Smooth muscle cell (in vitro differentiated cells): Measurements from ENCODE around the gene ASCL5. TPM values are rescaled to one million over a fixed set of nuclear protein-coding genes. Genes with fewer than 3 reads are reported as not detected.

Source experiments
- DNase-seq: peaks from one replicate; lab custom pipeline; 2025; ENCODE audit not compliant: unreplicated experiment; lab: John Stamatoyannopoulos, UW
- H2AFZ ChIP-seq: fragments of 200-600 bp; sonication (generic); 2 replicates; pipeline ENCODE4 v1.6.0; 2016; ENCODE audit warnings: antibody characterized with exemption, low read depth, mild to moderate bottlenecking
- H3F3A ChIP-seq: fragments of 200-600 bp; sonication (generic); 2 replicates; pipeline ENCODE4 v1.6.0; 2017; ENCODE audit warnings: antibody characterized with exemption, low read depth
- H3K27ac ChIP-seq: fragments of 200-600 bp; sonication (generic); 2 replicates; pipeline ENCODE4 v1.5.1; 2016; ENCODE audit warnings: low read depth, mild to moderate bottlenecking
- H3K27me3 ChIP-seq: fragments of 200-600 bp; sonication (generic); 2 replicates; pipeline ENCODE4 v1.6.1; 2016; ENCODE audit warnings: low read depth, mild to moderate bottlenecking
- H3K36me3 ChIP-seq: fragments of 200-600 bp; sonication (generic); 2 replicates; pipeline ENCODE4 v1.5.1; 2016; ENCODE audit warnings: low read depth
- H3K4me1 ChIP-seq: fragments of 200-600 bp; sonication (generic); 2 replicates; pipeline ENCODE4 v1.5.1; 2016; ENCODE audit warnings: low read depth
- H3K4me2 ChIP-seq: fragments of 200-600 bp; sonication (generic); 2 replicates; pipeline ENCODE4 v1.6.0; 2016; ENCODE audit warnings: mild to moderate bottlenecking
- H3K4me3 ChIP-seq: fragments of 200-600 bp; sonication (generic); 2 replicates; pipeline ENCODE4 v1.5.1; 2016; ENCODE audit warnings: mild to moderate bottlenecking
- H3K79me2 ChIP-seq: fragments of 200-600 bp; sonication (generic); 2 replicates; pipeline ENCODE4 v1.6.0; 2016; ENCODE audit warnings: low read depth, mild to moderate bottlenecking
- H3K9ac ChIP-seq: fragments of 200-600 bp; sonication (generic); 2 replicates; pipeline ENCODE4 v1.6.0; 2016; ENCODE audit warnings: low read depth
- H3K9me3 ChIP-seq: fragments of 200-600 bp; sonication (generic); replicated peaks from 2 replicates; pipeline ENCODE4 v1.5.1; 2016; ENCODE audit warnings: low read depth
- H4K20me1 ChIP-seq: fragments of 200-600 bp; sonication (generic); 2 replicates; pipeline ENCODE4 v1.6.0; 2016; ENCODE audit warnings: low read depth
- WGBS: methylation state at CpG from one replicate; pipeline ENCODE4 v1.1.7; 2016; ENCODE audit warnings: low lambda C conversion rate; 5-methylcytosine and 5-hydroxymethylcytosine counted together
- polyA plus RNA-seq: library from polyadenylated mRNA; unstranded; fragments of >200 nt; fragmentation: Nextera tagmentation; extraction: Ambion mirVana; gene quantifications from 2 replicates; pipeline ENCODE4 v1.2.1, GENCODE V29; 2016
- total RNA-seq: library from RNA; depleted of rRNA; stranded (reverse); fragments of >200 nt; gene quantifications from 2 replicates; pipeline ENCODE4 v1.2.3, GENCODE V29; 2014
- TF ChIP-seq, protein P1 (sequence below): fragments of 200-600 bp; sonication (generic); IDR thresholded peaks from 2 replicates; pipeline ENCODE4 v1.5.1; 2017; ENCODE audit warnings: borderline replicate concordance, mild to moderate bottlenecking, antibody characterized with exemption; ENCODE audit not compliant: insufficient read depth, poor library complexity, severe bottlenecking

Gene ASCL5
- total and polyA plus RNA-seq, 2 experiments from 2014 or later: not detected

- peak overlapping the region; percentile 93 for H3K27ac ChIP-seq
- peaks cover 24% of the 10 kb centered on the region for H3F3A ChIP-seq
- H3K9me3 ChIP-seq: no peaks in the 10 kb centered on the region
- H3K36me3 ChIP-seq: no peaks in the 10 kb centered on the region
- no peak overlapping the region for H2AFZ ChIP-seq
- peaks cover 41% of the 10 kb centered on the region for H4K20me1 ChIP-seq
- H3K4me1 ChIP-seq: peaks cover 8% of the 10 kb centered on the region
- peak overlapping the region; percentile 30 for H3K4me2 ChIP-seq
- 46% methylated on average over 6 of the region's 6 CpGs for WGBS
- H3K4me3 ChIP-seq: no peak overlapping the region
- no peak overlapping the region for H3K9ac ChIP-seq
- H3K27me3 ChIP-seq: no peaks in the 10 kb centered on the region
- DNase-seq: no peak
- TF ChIP-seq, protein P1, sequence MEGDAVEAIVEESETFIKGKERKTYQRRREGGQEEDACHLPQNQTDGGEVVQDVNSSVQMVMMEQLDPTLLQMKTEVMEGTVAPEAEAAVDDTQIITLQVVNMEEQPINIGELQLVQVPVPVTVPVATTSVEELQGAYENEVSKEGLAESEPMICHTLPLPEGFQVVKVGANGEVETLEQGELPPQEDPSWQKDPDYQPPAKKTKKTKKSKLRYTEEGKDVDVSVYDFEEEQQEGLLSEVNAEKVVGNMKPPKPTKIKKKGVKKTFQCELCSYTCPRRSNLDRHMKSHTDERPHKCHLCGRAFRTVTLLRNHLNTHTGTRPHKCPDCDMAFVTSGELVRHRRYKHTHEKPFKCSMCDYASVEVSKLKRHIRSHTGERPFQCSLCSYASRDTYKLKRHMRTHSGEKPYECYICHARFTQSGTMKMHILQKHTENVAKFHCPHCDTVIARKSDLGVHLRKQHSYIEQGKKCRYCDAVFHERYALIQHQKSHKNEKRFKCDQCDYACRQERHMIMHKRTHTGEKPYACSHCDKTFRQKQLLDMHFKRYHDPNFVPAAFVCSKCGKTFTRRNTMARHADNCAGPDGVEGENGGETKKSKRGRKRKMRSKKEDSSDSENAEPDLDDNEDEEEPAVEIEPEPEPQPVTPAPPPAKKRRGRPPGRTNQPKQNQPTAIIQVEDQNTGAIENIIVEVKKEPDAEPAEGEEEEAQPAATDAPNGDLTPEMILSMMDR: no peak
- no peaks in the 10 kb centered on the region for H3K79me2 ChIP-seq
Observed at GRCh38 chr1:201138311-201138840, 11.4 kb upstream of the ASCL5 start.

DNA sequence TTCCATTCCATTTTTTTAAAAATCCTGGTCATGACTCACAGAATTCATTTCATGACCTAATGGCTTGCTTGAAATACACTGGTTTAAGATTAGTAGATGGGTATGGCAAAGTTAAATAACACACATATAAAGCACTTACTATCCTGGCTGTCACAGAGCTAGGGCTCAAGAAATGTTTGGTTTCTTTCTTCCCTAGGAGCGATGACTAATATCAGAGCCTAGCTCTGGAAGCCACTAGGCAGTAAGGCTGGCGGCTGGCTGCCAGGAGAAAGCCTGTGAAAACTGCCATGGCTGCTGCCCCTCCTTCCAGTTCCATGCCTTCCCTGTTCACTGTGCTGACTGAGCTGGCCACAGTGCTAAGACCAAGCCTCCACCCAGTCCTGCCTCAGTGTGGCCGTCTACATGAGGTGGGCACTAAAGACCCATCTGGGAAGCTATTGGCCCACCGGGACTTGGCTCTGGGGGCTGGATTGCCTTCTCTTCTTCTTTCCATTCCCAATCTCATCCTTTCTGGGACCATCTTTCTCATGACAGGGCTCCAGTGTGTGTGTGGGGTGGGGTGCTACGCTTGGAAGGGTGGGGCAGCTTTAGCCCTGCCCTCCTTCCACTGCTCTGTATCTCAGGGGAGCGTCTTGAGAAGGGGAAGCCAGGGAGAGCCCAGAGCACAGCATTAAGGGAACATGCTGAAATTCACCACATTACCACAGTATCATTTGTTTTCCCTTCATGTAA is 10.8 kb upstream of the ASCL5 start:
- Histone ChIP-seq H3K9me3 (no peaks in the 10 kb centered on the region), H3K4me3 (no peak overlapping the region), H3K27ac (peak overlapping the region; percentile 93), H3K9ac (peak overlapping the region; percentile 1), H3K79me2 (no peaks in the 10 kb centered on the region), H3K36me3 (no peaks in the 10 kb centered on the region), H2AFZ (no peak overlapping the region), H3K4me2 (peak overlapping the region; percentile 30), H4K20me1 (peaks cover 41% of the 10 kb centered on the region), H3F3A (peaks cover 24% of the 10 kb centered on the region), H3K4me1 (peaks cover 8% of the 10 kb centered on the region), H3K27me3 (no peaks in the 10 kb centered on the region)
- TF ChIP-seq, protein P1: no peak
- peak; percentile 40 for DNase-seq
- 39% methylated on average over 6 of the region's 6 CpGs for WGBS

DNA sequence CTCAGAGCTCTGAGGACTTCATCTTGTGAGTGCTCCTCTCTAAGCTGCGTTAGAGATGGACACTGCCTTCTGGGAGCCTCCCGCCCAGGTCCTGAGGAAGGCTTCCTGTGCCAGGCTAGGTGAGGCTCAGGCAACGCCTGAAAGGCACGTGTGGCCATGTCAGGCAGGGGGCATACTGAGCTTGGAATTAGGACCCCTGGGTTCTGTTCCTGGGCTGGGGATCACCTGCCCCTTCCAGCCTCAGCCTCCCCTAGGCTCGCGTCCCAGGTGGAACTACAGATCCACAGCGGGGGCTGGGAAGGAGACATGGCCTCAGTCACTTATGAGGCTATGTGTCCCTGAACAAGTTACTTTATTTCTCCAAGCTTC is 10.0 kb upstream of the ASCL5 start:
- no peak for DNase-seq
- WGBS: 91% methylated on average over 7 of the region's 7 CpGs
- peaks cover 24% of the 10 kb centered on the region for H3F3A ChIP-seq
- TF ChIP-seq, protein P1: no peak
- no peak overlapping the region for H3K4me3 ChIP-seq
- H2AFZ ChIP-seq: no peak overlapping the region
- no peaks in the 10 kb centered on the region for H3K27me3 ChIP-seq
- no peaks in the 10 kb centered on the region for H3K79me2 ChIP-seq
- no peaks in the 10 kb centered on the region for H3K9me3 ChIP-seq
- H3K4me1 ChIP-seq: peaks cover 8% of the 10 kb centered on the region
- peak overlapping the region; percentile 53 for H3K9ac ChIP-seq
- H3K4me2 ChIP-seq: peak overlapping the region; percentile 56
- peak overlapping the region; percentile 93 for H3K27ac ChIP-seq
- H3K36me3 ChIP-seq: no peaks in the 10 kb centered on the region
- H4K20me1 ChIP-seq: peaks cover 41% of the 10 kb centered on the region
